Measurements from ENCODE around the gene HAGH.

Gene HAGH

GRCh38 chr16:1793578-1794220 is 32.9 kb downstream of the HAGH start, which contains the start of gene IGFALS:
Gene IGFALS (minus strand): TSS chr16:1793705. CDS start chr16:1793652, 53 bp downstream.
- Histone ChIP-seq H3K36me3 (ENCODE audit: control insufficient read depth, low read length) (peaks cover 4% of the 10 kb centered on the region; the same call in 1 of the 2 replicates), H4K20me1 (ENCODE audit: control insufficient read depth, insufficient read depth, low read depth, low read length) (no peaks in the 10 kb centered on the region), H3K27me3 (ENCODE audit: control insufficient read depth, low read length) (no peaks in the 10 kb centered on the region), H3K9me2 (replicated peaks; ENCODE audit: control insufficient read depth, low read length) (no peaks in the 10 kb centered on the region), H3K4me3 (ENCODE audit: low read length) (no peak within 1 kb of the TSS), H3K4me1 (ENCODE audit: control insufficient read depth, low read length) (no peaks in the 10 kb centered on the region), H3F3A (ENCODE audit: control insufficient read depth, insufficient read depth) (no peaks in the 10 kb centered on the region), H3K27ac (ENCODE audit: low read depth, low read length) (no peak within 1 kb of the TSS), H3K9me3 (ENCODE audit: control insufficient read depth, insufficient read depth, low read length) (peaks cover 5% of the 10 kb centered on the region; the same call in 1 of the 2 replicates), H3K79me2 (ENCODE audit: control insufficient read depth, low read length) (no peaks in the 10 kb centered on the region), H3K4me2 (ENCODE audit: low read length) (no peak within 1 kb of the TSS)
- TF ChIP-seq EZH2phosphoT487 (IDR thresholded peaks at IDR 0.05; ENCODE audit: borderline replicate concordance, low read length) (no peak), CTCF (IDR thresholded peaks at IDR 0.05; ENCODE audit: low read depth, low read length, poor library complexity, severe bottlenecking) (no peak)

GRCh38 chr16:1792836-1793577 is 33.6 kb downstream of the HAGH start:
- Histone ChIP-seq H4K20me1 (ENCODE audit: control insufficient read depth, insufficient read depth, low read depth, low read length) (no peaks in the 10 kb centered on the region), H3K79me2 (ENCODE audit: control insufficient read depth, low read length) (no peaks in the 10 kb centered on the region), H3K27me3 (ENCODE audit: control insufficient read depth, low read length) (no peaks in the 10 kb centered on the region), H3K36me3 (ENCODE audit: control insufficient read depth, low read length) (peaks cover 7% of the 10 kb centered on the region; the same call in 1 of the 2 replicates), H3K9me3 (ENCODE audit: control insufficient read depth, insufficient read depth, low read length) (peaks cover 2% of the 10 kb centered on the region; the same call in 1 of the 2 replicates), H3K9me2 (replicated peaks; ENCODE audit: control insufficient read depth, low read length) (no peaks in the 10 kb centered on the region), H3K27ac (ENCODE audit: low read depth, low read length) (no peak overlapping the region), H3K4me1 (ENCODE audit: control insufficient read depth, low read length) (no peaks in the 10 kb centered on the region), H3F3A (ENCODE audit: control insufficient read depth, insufficient read depth) (no peaks in the 10 kb centered on the region), H3K4me2 (ENCODE audit: low read length) (no peak overlapping the region), H3K4me3 (ENCODE audit: low read length) (no peak overlapping the region)
- TF ChIP-seq EZH2phosphoT487 (IDR thresholded peaks at IDR 0.05; ENCODE audit: borderline replicate concordance, low read length) (no peak), CTCF (IDR thresholded peaks at IDR 0.05; ENCODE audit: low read depth, low read length, poor library complexity, severe bottlenecking) (no peak)

GRCh38 chr16:1791943-1792812 is 34.4 kb downstream of the HAGH start:
- Histone ChIP-seq H3K4me3 (ENCODE audit: low read length) (no peak overlapping the region), H3K4me1 (ENCODE audit: control insufficient read depth, low read length) (no peaks in the 10 kb centered on the region), H3K79me2 (ENCODE audit: control insufficient read depth, low read length) (peaks cover 8% of the 10 kb centered on the region), H3K27ac (ENCODE audit: low read depth, low read length) (no peak overlapping the region), H3K9me3 (ENCODE audit: control insufficient read depth, insufficient read depth, low read length) (no peaks in the 10 kb centered on the region), H3K9me2 (replicated peaks; ENCODE audit: control insufficient read depth, low read length) (no peaks in the 10 kb centered on the region), H3K36me3 (ENCODE audit: control insufficient read depth, low read length) (peaks cover 7% of the 10 kb centered on the region; the same call in 1 of the 2 replicates), H3K4me2 (ENCODE audit: low read length) (no peak overlapping the region), H3K27me3 (ENCODE audit: control insufficient read depth, low read length) (no peaks in the 10 kb centered on the region), H3F3A (ENCODE audit: control insufficient read depth, insufficient read depth) (no peaks in the 10 kb centered on the region), H4K20me1 (ENCODE audit: control insufficient read depth, insufficient read depth, low read depth, low read length) (no peaks in the 10 kb centered on the region)
- TF ChIP-seq CTCF (IDR thresholded peaks at IDR 0.05; ENCODE audit: low read depth, low read length, poor library complexity, severe bottlenecking) (no peak), EZH2phosphoT487 (IDR thresholded peaks at IDR 0.05; ENCODE audit: borderline replicate concordance, low read length) (no peak)

Data from DOHH2 (cell line).